GM23338 (cell line): ENCODE data around the gene GTF2A2. TPM values are rescaled to one million over a fixed set of nuclear protein-coding genes. Genes with fewer than 3 reads are reported as not detected.
"Not testable (repeated sequence)": the region's sequence is repeated elsewhere in the genome, so short reads cannot be mapped to it uniquely, and the experiment has no call there.

ENCODE experiments used
- ATAC-seq: fragments of 200-7000 bp; cut with Tn5 transposase; 3 replicates; pipeline ENCODE4 v1.9.1; 2020
- DNase-seq: peaks from one replicate; pipeline ENCODE4 v3.0.0-alpha.2; 2015; ENCODE audit warnings: low spot score
- H2AFZ ChIP-seq: fragments of 200-600 bp; sonication (generic); 2 replicates; pipeline ENCODE4 v1.8.0; 2016; ENCODE audit warnings: antibody characterized with exemption, mild to moderate bottlenecking, moderate library complexity
- H3F3A ChIP-seq: fragments of 200-600 bp; sonication (generic); replicated peaks from 2 replicates; pipeline ENCODE4 v1.8.0; 2017; ENCODE audit warnings: antibody characterized with exemption, mixed run types, low read depth
- H3K27ac ChIP-seq: fragments of 200-600 bp; sonication (generic); 2 replicates; pipeline ENCODE4 v1.6.1; 2016; ENCODE audit warnings: low read depth
- H3K27me3 ChIP-seq: fragments of 200-600 bp; sonication (generic); 2 replicates; pipeline ENCODE4 v1.8.0; 2016; ENCODE audit warnings: mild to moderate bottlenecking, mixed run types, moderate library complexity; ENCODE audit not compliant: insufficient read depth
- H3K36me3 ChIP-seq: fragments of 200-600 bp; sonication (generic); 2 replicates; pipeline ENCODE4 v1.8.0; 2016; ENCODE audit warnings: mild to moderate bottlenecking; ENCODE audit not compliant: insufficient read depth
- H3K4me1 ChIP-seq: fragments of 200-600 bp; sonication (generic); 2 replicates; pipeline ENCODE4 v1.8.0; 2016; ENCODE audit warnings: mild to moderate bottlenecking, moderate library complexity; ENCODE audit not compliant: insufficient read depth
- H3K4me2 ChIP-seq: fragments of 200-600 bp; sonication (generic); 2 replicates; pipeline ENCODE4 v1.7.1; 2017; ENCODE audit warnings: mixed run types
- H3K4me3 ChIP-seq: fragments of 200-600 bp; sonication (generic); 2 replicates; pipeline ENCODE4 v1.6.1; 2016; ENCODE audit warnings: mixed run types
- H3K79me2 ChIP-seq: fragments of 200-600 bp; sonication (generic); replicated peaks from 2 replicates; pipeline ENCODE4 v1.8.0; 2017; ENCODE audit warnings: mild to moderate bottlenecking; ENCODE audit not compliant: insufficient read depth
- H3K9me2 ChIP-seq: fragments of 200-600 bp; sonication (generic); 2 replicates; pipeline ENCODE4 v1.8.0; 2017; ENCODE audit not compliant: insufficient read depth
- H4K20me1 ChIP-seq: fragments of 200-600 bp; sonication (generic); replicated peaks from 2 replicates; pipeline ENCODE4 v1.8.0; 2017; ENCODE audit warnings: mild to moderate bottlenecking; ENCODE audit not compliant: insufficient read depth
- H3K27ac Mint-ChIP-seq: 2 replicates; pipeline ENCODE4 v1.8.0; 2020; ENCODE audit warnings: inconsistent platforms, mild to moderate bottlenecking, moderate library complexity, mixed read lengths
- H3K27me3 Mint-ChIP-seq: 3 replicates; pipeline ENCODE4 v1.8.0; 2022; ENCODE audit warnings: low read depth, mild to moderate bottlenecking, moderate library complexity, mixed read lengths, inconsistent platforms; ENCODE audit not compliant: insufficient read depth, poor library complexity
- H3K36me3 Mint-ChIP-seq: 3 replicates; pipeline ENCODE4 v1.8.0; 2021; ENCODE audit warnings: low read depth, mild to moderate bottlenecking, inconsistent platforms, moderate library complexity, mixed read lengths
- H3K4me1 Mint-ChIP-seq: 3 replicates; pipeline ENCODE4 v1.8.0; 2020; ENCODE audit warnings: mild to moderate bottlenecking, inconsistent platforms, mixed read lengths
- H3K4me3 Mint-ChIP-seq: 3 replicates; pipeline ENCODE4 v1.8.0; 2021; ENCODE audit warnings: moderate library complexity, mild to moderate bottlenecking, inconsistent platforms, mixed read lengths
- H3K9me3 Mint-ChIP-seq: 3 replicates; pipeline ENCODE4 v1.8.0; 2020; ENCODE audit warnings: moderate library complexity, mild to moderate bottlenecking, inconsistent platforms, mixed read lengths
- CREB1 ChIP-seq: fragments of 250-450 bp; sonication (Bioruptor Pico); IDR thresholded peaks from 2 replicates; pipeline ENCODE4 v1.5.0; 2020; ENCODE audit warnings: low read depth, mild to moderate bottlenecking, moderate library complexity
- EZH2 ChIP-seq: fragments of 200-600 bp; sonication (generic); IDR thresholded peaks from one replicate; pipeline ENCODE4 v1.8.0; 2017; ENCODE audit warnings: antibody characterized with exemption, mild to moderate bottlenecking, low read depth; ENCODE audit not compliant: unreplicated experiment
- EZH2phosphoT487 ChIP-seq: fragments of 200-600 bp; sonication (generic); IDR thresholded peaks from one replicate; pipeline ENCODE4 v1.8.1; 2018; ENCODE audit warnings: antibody characterized with exemption; ENCODE audit not compliant: unreplicated experiment
- JUNB ChIP-seq: IDR thresholded peaks from one replicate; pipeline ENCODE4 v1.6.1; 2016; ENCODE audit warnings: antibody characterized with exemption; ENCODE audit not compliant: unreplicated experiment
- STAT1 ChIP-seq: IDR thresholded peaks from one replicate; pipeline ENCODE4 v1.6.1; 2016; ENCODE audit warnings: antibody characterized with exemption; ENCODE audit not compliant: unreplicated experiment
- ZNF114 ChIP-seq: fragments of 250-450 bp; sonication (Bioruptor Pico); IDR thresholded peaks from 2 replicates; pipeline ENCODE4 v1.5.0; 2020; ENCODE audit warnings: mild to moderate bottlenecking, moderate library complexity
- ZNF331 ChIP-seq: fragments of 250-450 bp; sonication (Bioruptor Pico); IDR thresholded peaks from 2 replicates; pipeline ENCODE4 v1.5.0; 2020; ENCODE audit warnings: low read depth, mild to moderate bottlenecking, moderate library complexity
- polyA plus RNA-seq: library from polyadenylated mRNA; unstranded; fragments of >200 nt; fragmentation: Nextera tagmentation; extraction: Ambion mirVana; gene quantifications from 2 replicates; pipeline ENCODE4 v1.2.1, GENCODE V29; 2016
- total RNA-seq: library from RNA; depleted of rRNA; stranded (reverse); fragments of >200 nt; shearing (Covaris generic); gene quantifications from 2 replicates; pipeline ENCODE4 v1.2.3, GENCODE V29; 2014
- TF ChIP-seq, protein P1 (sequence below): IDR thresholded peaks from 2 replicates; pipeline ENCODE4 v1.6.1; 2016; ENCODE audit warnings: antibody characterized with exemption
- TF ChIP-seq, protein P2 (sequence below): fragments of 250-450 bp; sonication (Bioruptor Pico); IDR thresholded peaks from 2 replicates; pipeline ENCODE4 v1.5.0; 2020; ENCODE audit warnings: mild to moderate bottlenecking, moderate library complexity

The GTF2A2 gene
- total and polyA plus RNA-seq, 2 experiments from 2014 or later = 45.9 to 424 TPM

DNA sequence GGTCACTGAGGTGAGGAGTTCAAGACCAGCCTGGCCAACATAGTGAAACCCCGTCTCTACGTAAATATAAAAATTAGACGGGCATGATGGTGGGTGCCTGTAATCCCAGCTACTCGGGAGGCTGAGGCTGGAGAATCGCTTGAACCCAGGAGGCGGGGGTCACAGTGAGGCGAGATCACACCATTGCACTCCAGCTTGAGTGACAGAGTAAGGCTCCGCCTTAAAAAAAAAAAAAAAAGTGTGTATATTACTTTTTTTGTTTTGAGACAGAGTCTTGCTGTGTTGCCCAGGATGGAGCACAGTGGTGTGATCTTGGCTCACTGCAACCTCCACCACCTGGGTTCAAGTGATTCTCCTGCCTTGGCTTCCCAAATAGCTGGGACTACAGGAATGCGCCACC is 11.5 kb downstream of the GTF2A2 start:
- H3K4me3 Mint-ChIP-seq, H3K4me2 ChIP-seq, H3K4me1 Mint-ChIP-seq, H3K4me3 ChIP-seq, H3K4me1 ChIP-seq, H3F3A ChIP-seq, DNase-seq, ATAC-seq, H2AFZ ChIP-seq, H3K27ac ChIP-seq, H3K9me2 ChIP-seq, H3K27me3 ChIP-seq, H3K27me3 Mint-ChIP-seq, H3K27ac Mint-ChIP-seq, H3K9me3 Mint-ChIP-seq: not testable (repeated sequence)
- Histone ChIP-seq H3K36me3 (peaks cover 15% of the 10 kb centered on the region), H3K79me2 (peaks cover 17% of the 10 kb centered on the region; the same call in 1 of the 2 replicates), H4K20me1 (peaks cover 12% of the 10 kb centered on the region)
- H3K36me3 Mint-ChIP-seq = peaks cover 41% of the 10 kb centered on the region

DNA sequence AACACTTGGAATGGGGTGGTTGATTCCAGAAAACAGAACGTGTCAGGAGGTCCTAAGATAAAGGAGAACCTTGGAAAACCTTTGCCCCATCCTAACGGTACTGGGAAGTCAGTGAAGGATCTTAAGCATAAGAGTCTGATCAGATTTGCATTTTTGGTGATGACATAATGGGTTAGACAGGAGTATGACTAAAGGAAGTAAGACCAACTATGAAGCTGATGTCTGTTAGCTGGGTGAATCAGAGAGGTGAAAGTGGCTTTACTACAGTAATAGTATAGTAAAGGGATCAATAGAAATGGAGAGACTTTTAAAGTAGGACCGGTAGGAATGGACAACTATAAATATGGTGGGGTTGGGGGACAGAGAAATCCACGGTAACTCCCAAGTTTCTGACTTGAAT is 12.6 kb downstream of the GTF2A2 start:
- Mint-ChIP-seq H3K27me3 (no peaks in the 10 kb centered on the region), H3K36me3 (peaks cover 39% of the 10 kb centered on the region), H3K4me3 (no peak overlapping the region), H3K27ac (no peak overlapping the region), H3K4me1 (no peaks in the 10 kb centered on the region), H3K9me3 (no peaks in the 10 kb centered on the region)
- no peaks in the 10 kb centered on the region for H3K4me1 ChIP-seq
- no peaks in the 10 kb centered on the region for H3F3A ChIP-seq
- TF ChIP-seq ZNF114 (CRISPR knock-in tag) (no peak), EZH2 (no peak), CREB1 (CRISPR knock-in tag) (no peak), EZH2phosphoT487 (no peak), JUNB (no peak), ZNF331 (CRISPR knock-in tag) (no peak), STAT1 (no peak)
- TF ChIP-seq, protein P1, sequence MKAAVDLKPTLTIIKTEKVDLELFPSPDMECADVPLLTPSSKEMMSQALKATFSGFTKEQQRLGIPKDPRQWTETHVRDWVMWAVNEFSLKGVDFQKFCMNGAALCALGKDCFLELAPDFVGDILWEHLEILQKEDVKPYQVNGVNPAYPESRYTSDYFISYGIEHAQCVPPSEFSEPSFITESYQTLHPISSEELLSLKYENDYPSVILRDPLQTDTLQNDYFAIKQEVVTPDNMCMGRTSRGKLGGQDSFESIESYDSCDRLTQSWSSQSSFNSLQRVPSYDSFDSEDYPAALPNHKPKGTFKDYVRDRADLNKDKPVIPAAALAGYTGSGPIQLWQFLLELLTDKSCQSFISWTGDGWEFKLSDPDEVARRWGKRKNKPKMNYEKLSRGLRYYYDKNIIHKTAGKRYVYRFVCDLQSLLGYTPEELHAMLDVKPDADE = no peak
- TF ChIP-seq, protein P2, sequence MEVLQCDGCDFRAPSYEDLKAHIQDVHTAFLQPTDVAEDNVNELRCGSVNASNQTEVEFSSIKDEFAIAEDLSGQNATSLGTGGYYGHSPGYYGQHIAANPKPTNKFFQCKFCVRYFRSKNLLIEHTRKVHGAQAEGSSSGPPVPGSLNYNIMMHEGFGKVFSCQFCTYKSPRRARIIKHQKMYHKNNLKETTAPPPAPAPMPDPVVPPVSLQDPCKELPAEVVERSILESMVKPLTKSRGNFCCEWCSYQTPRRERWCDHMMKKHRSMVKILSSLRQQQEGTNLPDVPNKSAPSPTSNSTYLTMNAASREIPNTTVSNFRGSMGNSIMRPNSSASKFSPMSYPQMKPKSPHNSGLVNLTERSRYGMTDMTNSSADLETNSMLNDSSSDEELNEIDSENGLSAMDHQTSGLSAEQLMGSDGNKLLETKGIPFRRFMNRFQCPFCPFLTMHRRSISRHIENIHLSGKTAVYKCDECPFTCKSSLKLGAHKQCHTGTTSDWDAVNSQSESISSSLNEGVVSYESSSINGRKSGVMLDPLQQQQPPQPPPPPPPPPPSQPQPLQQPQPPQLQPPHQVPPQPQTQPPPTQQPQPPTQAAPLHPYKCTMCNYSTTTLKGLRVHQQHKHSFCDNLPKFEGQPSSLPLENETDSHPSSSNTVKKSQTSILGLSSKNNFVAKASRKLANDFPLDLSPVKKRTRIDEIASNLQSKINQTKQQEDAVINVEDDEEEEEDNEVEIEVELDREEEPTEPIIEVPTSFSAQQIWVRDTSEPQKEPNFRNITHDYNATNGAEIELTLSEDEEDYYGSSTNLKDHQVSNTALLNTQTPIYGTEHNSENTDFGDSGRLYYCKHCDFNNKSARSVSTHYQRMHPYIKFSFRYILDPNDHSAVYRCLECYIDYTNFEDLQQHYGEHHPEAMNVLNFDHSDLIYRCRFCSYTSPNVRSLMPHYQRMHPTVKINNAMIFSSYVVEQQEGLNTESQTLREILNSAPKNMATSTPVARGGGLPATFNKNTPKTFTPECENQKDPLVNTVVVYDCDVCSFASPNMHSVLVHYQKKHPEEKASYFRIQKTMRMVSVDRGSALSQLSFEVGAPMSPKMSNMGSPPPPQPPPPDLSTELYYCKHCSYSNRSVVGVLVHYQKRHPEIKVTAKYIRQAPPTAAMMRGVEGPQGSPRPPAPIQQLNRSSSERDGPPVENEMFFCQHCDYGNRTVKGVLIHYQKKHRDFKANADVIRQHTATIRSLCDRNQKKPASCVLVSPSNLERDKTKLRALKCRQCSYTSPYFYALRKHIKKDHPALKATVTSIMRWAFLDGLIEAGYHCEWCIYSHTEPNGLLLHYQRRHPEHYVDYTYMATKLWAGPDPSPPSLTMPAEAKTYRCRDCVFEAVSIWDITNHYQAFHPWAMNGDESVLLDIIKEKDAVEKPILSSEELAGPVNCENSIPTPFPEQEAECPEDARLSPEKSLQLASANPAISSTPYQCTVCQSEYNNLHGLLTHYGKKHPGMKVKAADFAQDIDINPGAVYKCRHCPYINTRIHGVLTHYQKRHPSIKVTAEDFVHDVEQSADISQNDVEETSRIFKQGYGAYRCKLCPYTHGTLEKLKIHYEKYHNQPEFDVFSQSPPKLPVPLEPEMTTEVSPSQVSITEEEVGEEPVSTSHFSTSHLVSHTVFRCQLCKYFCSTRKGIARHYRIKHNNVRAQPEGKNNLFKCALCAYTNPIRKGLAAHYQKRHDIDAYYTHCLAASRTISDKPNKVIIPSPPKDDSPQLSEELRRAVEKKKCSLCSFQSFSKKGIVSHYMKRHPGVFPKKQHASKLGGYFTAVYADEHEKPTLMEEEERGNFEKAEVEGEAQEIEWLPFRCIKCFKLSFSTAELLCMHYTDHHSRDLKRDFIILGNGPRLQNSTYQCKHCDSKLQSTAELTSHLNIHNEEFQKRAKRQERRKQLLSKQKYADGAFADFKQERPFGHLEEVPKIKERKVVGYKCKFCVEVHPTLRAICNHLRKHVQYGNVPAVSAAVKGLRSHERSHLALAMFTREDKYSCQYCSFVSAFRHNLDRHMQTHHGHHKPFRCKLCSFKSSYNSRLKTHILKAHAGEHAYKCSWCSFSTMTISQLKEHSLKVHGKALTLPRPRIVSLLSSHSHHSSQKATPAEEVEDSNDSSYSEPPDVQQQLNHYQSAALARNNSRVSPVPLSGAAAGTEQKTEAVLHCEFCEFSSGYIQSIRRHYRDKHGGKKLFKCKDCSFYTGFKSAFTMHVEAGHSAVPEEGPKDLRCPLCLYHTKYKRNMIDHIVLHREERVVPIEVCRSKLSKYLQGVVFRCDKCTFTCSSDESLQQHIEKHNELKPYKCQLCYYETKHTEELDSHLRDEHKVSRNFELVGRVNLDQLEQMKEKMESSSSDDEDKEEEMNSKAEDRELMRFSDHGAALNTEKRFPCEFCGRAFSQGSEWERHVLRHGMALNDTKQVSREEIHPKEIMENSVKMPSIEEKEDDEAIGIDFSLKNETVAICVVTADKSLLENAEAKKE (CRISPR knock-in tag) = no peak
- peaks cover 13% of the 10 kb centered on the region; the same call in 1 of the 2 replicates for H3K79me2 ChIP-seq
- peaks cover 5% of the 10 kb centered on the region for H3K36me3 ChIP-seq
- ATAC-seq = no peak
- no peak overlapping the region for H3K27ac ChIP-seq
- no peak overlapping the region for H2AFZ ChIP-seq
- no peak overlapping the region for H3K4me2 ChIP-seq
- H3K9me2 ChIP-seq = no peaks in the 10 kb centered on the region
- no peaks in the 10 kb centered on the region for H3K27me3 ChIP-seq
- no peak for DNase-seq
- peaks cover 11% of the 10 kb centered on the region for H4K20me1 ChIP-seq
- H3K4me3 ChIP-seq = no peak overlapping the region
